ENCODE measurements around the gene PACRG. TPM values are rescaled to one million over a fixed set of nuclear protein-coding genes. Genes with fewer than 3 reads are reported as not detected.

PACRG gene
- total RNA-seq, 1 experiment from 2014 or later, result 0.59 TPM

DNA sequence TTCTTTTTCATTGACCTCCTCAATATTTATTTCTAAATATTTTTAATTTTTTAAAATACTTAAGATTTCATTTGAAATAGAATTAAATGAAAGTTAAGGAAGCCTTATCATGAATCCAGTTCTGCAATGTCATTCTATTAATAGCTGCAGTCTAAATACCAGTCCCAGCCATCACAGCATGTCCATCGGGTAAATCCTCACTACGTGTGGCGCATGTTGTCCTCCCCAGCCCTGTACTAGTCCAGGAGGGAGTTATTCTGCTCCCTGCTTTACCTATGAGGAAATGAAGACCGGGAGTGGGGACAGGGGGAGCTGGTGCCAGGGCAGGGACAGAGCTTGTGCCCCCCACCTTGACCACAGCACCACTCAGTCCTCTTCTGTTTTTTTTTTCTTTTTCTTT, 561.7 kb downstream of the PACRG start:
- DNase-seq (ENCODE audit: low read depth, low spot score) (no peak), ATAC-seq (no peak)
- Histone ChIP-seq H3K4me1 (ENCODE audit: control insufficient read depth, insufficient read depth, low read length) (no peaks in the 10 kb centered on the region), H3K9me3 (ENCODE audit: control insufficient read depth, insufficient read depth, low read depth, low read length) (no peaks in the 10 kb centered on the region), H3K27ac (ENCODE audit: low read length) (no peak overlapping the region), H3K36me3 (ENCODE audit: control insufficient read depth, insufficient read depth, low read length) (no peaks in the 10 kb centered on the region), H3K27me3 (ENCODE audit: control insufficient read depth, insufficient read depth, low read length) (no peaks in the 10 kb centered on the region), H3K4me3 (ENCODE audit: low read depth in 2 of 2, low read length in 2 of 2) (no peak overlapping the region)
- in situ Hi-C loops (cut with HindIII; ENCODE audit: low pct_unique_long_range_greater_than_20kb, low sequenced_read_pairs) (no loop called here), intact Hi-C loops (cut with micrococcal nuclease; ENCODE audit: unreplicated experiment) (no loop called here)
- POLR2A ChIA-PET, result no interaction called here
- TF ChIP-seq SIN3A (IDR thresholded peaks at IDR 0.05; ENCODE audit: borderline replicate concordance, insufficient read depth, low read depth, low read length), result no peak
- TF ChIP-seq, protein P1, sequence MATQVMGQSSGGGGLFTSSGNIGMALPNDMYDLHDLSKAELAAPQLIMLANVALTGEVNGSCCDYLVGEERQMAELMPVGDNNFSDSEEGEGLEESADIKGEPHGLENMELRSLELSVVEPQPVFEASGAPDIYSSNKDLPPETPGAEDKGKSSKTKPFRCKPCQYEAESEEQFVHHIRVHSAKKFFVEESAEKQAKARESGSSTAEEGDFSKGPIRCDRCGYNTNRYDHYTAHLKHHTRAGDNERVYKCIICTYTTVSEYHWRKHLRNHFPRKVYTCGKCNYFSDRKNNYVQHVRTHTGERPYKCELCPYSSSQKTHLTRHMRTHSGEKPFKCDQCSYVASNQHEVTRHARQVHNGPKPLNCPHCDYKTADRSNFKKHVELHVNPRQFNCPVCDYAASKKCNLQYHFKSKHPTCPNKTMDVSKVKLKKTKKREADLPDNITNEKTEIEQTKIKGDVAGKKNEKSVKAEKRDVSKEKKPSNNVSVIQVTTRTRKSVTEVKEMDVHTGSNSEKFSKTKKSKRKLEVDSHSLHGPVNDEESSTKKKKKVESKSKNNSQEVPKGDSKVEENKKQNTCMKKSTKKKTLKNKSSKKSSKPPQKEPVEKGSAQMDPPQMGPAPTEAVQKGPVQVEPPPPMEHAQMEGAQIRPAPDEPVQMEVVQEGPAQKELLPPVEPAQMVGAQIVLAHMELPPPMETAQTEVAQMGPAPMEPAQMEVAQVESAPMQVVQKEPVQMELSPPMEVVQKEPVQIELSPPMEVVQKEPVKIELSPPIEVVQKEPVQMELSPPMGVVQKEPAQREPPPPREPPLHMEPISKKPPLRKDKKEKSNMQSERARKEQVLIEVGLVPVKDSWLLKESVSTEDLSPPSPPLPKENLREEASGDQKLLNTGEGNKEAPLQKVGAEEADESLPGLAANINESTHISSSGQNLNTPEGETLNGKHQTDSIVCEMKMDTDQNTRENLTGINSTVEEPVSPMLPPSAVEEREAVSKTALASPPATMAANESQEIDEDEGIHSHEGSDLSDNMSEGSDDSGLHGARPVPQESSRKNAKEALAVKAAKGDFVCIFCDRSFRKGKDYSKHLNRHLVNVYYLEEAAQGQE (IDR thresholded peaks at IDR 0.05; ENCODE audit: insufficient read depth in 1 of 2, low read depth in 2 of 2, low read length in 1 of 2), result no peak
- TF ChIP-seq, protein P2, sequence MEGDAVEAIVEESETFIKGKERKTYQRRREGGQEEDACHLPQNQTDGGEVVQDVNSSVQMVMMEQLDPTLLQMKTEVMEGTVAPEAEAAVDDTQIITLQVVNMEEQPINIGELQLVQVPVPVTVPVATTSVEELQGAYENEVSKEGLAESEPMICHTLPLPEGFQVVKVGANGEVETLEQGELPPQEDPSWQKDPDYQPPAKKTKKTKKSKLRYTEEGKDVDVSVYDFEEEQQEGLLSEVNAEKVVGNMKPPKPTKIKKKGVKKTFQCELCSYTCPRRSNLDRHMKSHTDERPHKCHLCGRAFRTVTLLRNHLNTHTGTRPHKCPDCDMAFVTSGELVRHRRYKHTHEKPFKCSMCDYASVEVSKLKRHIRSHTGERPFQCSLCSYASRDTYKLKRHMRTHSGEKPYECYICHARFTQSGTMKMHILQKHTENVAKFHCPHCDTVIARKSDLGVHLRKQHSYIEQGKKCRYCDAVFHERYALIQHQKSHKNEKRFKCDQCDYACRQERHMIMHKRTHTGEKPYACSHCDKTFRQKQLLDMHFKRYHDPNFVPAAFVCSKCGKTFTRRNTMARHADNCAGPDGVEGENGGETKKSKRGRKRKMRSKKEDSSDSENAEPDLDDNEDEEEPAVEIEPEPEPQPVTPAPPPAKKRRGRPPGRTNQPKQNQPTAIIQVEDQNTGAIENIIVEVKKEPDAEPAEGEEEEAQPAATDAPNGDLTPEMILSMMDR (IDR thresholded peaks at IDR 0.05), result no peak
- no peak for TF ChIP-seq TCF7L2 (IDR thresholded peaks at IDR 0.05; ENCODE audit: low read depth, low read length)
- TF ChIP-seq POLR2AphosphoS5 (IDR thresholded peaks at IDR 0.05; ENCODE audit: low read depth, low read length), result no peak
- CTCF ChIA-PET, result no interaction called here
- BruUV-seq (replicated peaks), result no TSS peak

DNA sequence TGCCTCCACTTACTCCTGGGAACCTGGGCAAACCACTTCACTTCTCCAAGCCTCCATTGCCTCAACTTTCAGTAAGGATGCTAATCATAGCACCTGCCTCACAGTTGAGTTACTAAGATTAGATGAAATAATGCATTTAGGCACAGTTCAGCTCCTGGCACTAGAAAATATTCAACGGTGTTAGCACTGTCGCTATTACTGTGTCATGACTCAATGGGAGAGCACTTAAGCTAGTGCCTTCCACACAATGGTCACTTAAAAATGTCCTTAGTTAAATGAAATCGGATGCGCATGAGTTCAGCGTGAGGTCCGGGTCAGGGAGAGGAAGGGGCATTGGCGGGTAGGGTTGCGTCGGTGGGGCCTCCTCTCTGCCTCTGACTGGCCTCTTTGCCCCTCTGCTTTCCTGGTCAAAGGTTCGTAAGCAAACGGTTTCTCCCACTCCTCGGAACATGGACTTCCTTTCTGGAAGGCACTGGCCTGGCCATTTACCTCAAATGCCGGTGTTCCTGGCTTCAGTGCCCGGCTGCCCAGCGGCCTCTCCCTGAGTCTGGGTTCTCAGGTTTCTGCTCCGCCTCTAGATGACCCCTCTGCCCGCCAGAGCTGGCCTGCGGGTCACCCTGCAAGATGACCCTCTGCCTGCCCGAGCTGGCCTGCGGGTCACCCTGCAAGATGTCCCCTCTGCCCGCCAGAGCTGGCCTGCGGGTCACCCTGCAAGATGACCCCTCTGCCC, 562.9 kb downstream of the PACRG start:
- H3K27me3 ChIP-seq (ENCODE audit: control insufficient read depth, insufficient read depth, low read length), result no peaks in the 10 kb centered on the region
- H3K27ac ChIP-seq (ENCODE audit: low read length), result no peak overlapping the region
- no peaks in the 10 kb centered on the region for H3K9me3 ChIP-seq (ENCODE audit: control insufficient read depth, insufficient read depth, low read depth, low read length)
- in situ Hi-C loops (cut with HindIII; ENCODE audit: low pct_unique_long_range_greater_than_20kb, low sequenced_read_pairs), result no loop called here
- no peak for DNase-seq (ENCODE audit: low read depth, low spot score)
- no peaks in the 10 kb centered on the region for H3K36me3 ChIP-seq (ENCODE audit: control insufficient read depth, insufficient read depth, low read length)
- intact Hi-C loops (cut with micrococcal nuclease; ENCODE audit: unreplicated experiment), result no loop called here
- ATAC-seq, result no peak
- TF ChIP-seq TCF7L2 (IDR thresholded peaks at IDR 0.05; ENCODE audit: low read depth, low read length) (no peak), SIN3A (IDR thresholded peaks at IDR 0.05; ENCODE audit: borderline replicate concordance, insufficient read depth, low read depth, low read length) (no peak), POLR2AphosphoS5 (IDR thresholded peaks at IDR 0.05; ENCODE audit: low read depth, low read length) (no peak)
- TF ChIP-seq, protein P1 (IDR thresholded peaks at IDR 0.05; ENCODE audit: insufficient read depth in 1 of 2, low read depth in 2 of 2, low read length in 1 of 2), result no peak
- TF ChIP-seq, protein P2 (IDR thresholded peaks at IDR 0.05), result no peak
- BruUV-seq (replicated peaks), result no TSS peak
- H3K4me1 ChIP-seq (ENCODE audit: control insufficient read depth, insufficient read depth, low read length), result no peaks in the 10 kb centered on the region
- ChIA-PET POLR2A (no interaction called here), CTCF (no interaction called here)
- H3K4me3 ChIP-seq (ENCODE audit: low read depth in 2 of 2, low read length in 2 of 2), result no peak overlapping the region
